ENCODE results near the gene ZG16B. TPM values are rescaled to one million over a fixed set of nuclear protein-coding genes. Genes with fewer than 3 reads are reported as not detected.

Gene ZG16B
- total and polyA plus RNA-seq, 2 of the 8 experiments (the other 6 are each of a cell fraction or from before 2014, with no cell fraction given), result 0.11 TPM; not detected in 1

GRCh38 chr16:2791174-2791573 is 38.9 kb upstream of the ZG16B start:
- no peak overlapping the region for H3K14ac ChIP-seq (ENCODE audit: insufficient read length)
- H3K4me3 ChIP-seq (ENCODE audit: extremely low read depth in 1 of 4, insufficient read depth in 2 of 4, low read depth in 3 of 4, low read length in 4 of 4), result no peak overlapping the region
- H3K27ac ChIP-seq (ENCODE audit: low read depth, low read length), result no peak overlapping the region
- TF ChIP-seq SIN3A (conservative IDR thresholded peaks at IDR 0.05 in 1 of 2, IDR thresholded peaks at IDR 0.05 in 1 of 2; ENCODE audit: low read depth in 1 of 2, low read length in 2 of 2) (no peak), CHD2 (IDR thresholded peaks at IDR 0.05; ENCODE audit: low read length) (no peak), RNF2 (IDR thresholded peaks at IDR 0.05; ENCODE audit: borderline replicate concordance, low read depth, low read length, missing control alignments, poor library complexity, severe bottlenecking) (no peak), RBBP5 (IDR thresholded peaks at IDR 0.05; ENCODE audit: borderline replicate concordance, low read depth, low read length) (no peak), JUND (IDR thresholded peaks at IDR 0.05; ENCODE audit: low read length) (no peak)
- TF ChIP-seq, protein P1, sequence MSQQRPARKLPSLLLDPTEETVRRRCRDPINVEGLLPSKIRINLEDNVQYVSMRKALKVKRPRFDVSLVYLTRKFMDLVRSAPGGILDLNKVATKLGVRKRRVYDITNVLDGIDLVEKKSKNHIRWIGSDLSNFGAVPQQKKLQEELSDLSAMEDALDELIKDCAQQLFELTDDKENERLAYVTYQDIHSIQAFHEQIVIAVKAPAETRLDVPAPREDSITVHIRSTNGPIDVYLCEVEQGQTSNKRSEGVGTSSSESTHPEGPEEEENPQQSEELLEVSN (IDR thresholded peaks at IDR 0.05), result no peak
- no peak overlapping the region for H3K23ac ChIP-seq (ENCODE audit: insufficient read length)
- H3K23me2 ChIP-seq (ENCODE audit: low read depth, low read length), result no peaks in the 10 kb centered on the region; the same call in 1 of the 2 replicates
- H3K4me1 ChIP-seq (replicated peaks in 1 of 4; ENCODE audit: control insufficient read depth in 3 of 4, insufficient read depth in 4 of 4, low read length in 3 of 4), result peaks cover 0 to 3% (median 1%) of the 10 kb centered on the region in 4 experiments; a peak in 1 of 7 replicates
- FAIRE-seq, result no peak
- no peak overlapping the region for H2BK15ac ChIP-seq (ENCODE audit: low read length)
- H3K56ac ChIP-seq (replicated peaks; ENCODE audit: insufficient read length, low read depth, low read length), result no peak overlapping the region
- no peak overlapping the region for H3K9ac ChIP-seq (replicated peaks in 1 of 4; ENCODE audit: extremely low read depth in 1 of 4, low read depth in 3 of 4, low read length in 3 of 4)
- H2AK5ac ChIP-seq (ENCODE audit: low read depth, low read length), result 0 out of 2 replicates have a peak overlapping the region, but pooled peaks have one; percentile 8
- no peaks in the 10 kb centered on the region; the same call in 1 of the 2 replicates for H3K79me1 ChIP-seq (ENCODE audit: low read depth, low read length)
- no peaks in the 10 kb centered on the region for H3K36me3 ChIP-seq (ENCODE audit: control insufficient read depth in 2 of 4, insufficient read depth in 4 of 4, low read length in 3 of 4)
- no peaks in the 10 kb centered on the region; a peak in 1 of 7 replicates for H3K27me3 ChIP-seq (replicated peaks in 1 of 4; ENCODE audit: control insufficient read depth in 3 of 4, extremely low read depth in 1 of 4, insufficient read depth in 3 of 4, low read length in 3 of 4)
- no peak overlapping the region for H3K18ac ChIP-seq (ENCODE audit: extremely low read depth, low read length)
- no peak overlapping the region for H3K4ac ChIP-seq (replicated peaks; ENCODE audit: insufficient read length, low read depth, low read length)
- no peak overlapping the region for H3K4me2 ChIP-seq (ENCODE audit: insufficient read depth in 1 of 2, low read depth in 2 of 2, low read length in 2 of 2)
- DNase-seq (ENCODE audit: low read depth in 1 of 2, low spot score in 2 of 2), result no peak
- no peak overlapping the region for H4K8ac ChIP-seq (ENCODE audit: extremely low read depth, insufficient read depth, low read length)
- ChIA-PET CTCF (ENCODE audit: partially characterized antibody) (interaction anchor here (0.7 to 1.1 kb wide), 4 partner anchors 32 to 136 kb away, joined by 3 to 4 read pairs (median 3); no protein-coding TSS in a partner anchor), POLR2A (ENCODE audit: partially characterized antibody) (interaction anchor here (1.1 to 2.6 kb wide), 5 partner anchors 13 to 270 kb away, joined by 3 to 7 read pairs (median 6); no protein-coding TSS in a partner anchor)
- no peak overlapping the region for H2BK20ac ChIP-seq (ENCODE audit: low read length)
- no peaks in the 10 kb centered on the region for H3K79me2 ChIP-seq (ENCODE audit: control insufficient read depth in 1 of 2, insufficient read depth in 2 of 2, low read length in 2 of 2)
- H2BK120ac ChIP-seq (replicated peaks; ENCODE audit: low read depth, low read length), result no peak overlapping the region
- no peak overlapping the region for H4K91ac ChIP-seq (replicated peaks; ENCODE audit: insufficient read length, low read length)
- H4K5ac ChIP-seq (ENCODE audit: insufficient read length, low read depth, low read length), result no peak overlapping the region
- WGBS, 2 experiments (ENCODE audit: extremely low coverage in 1 of 2, insufficient coverage in 1 of 2, insufficient read length in 1 of 2, insufficient replicate concordance in 2 of 2, low coverage in 1 of 2, low lambda C conversion rate in 2 of 2, missing lambda C conversion rate in 1 of 2), result 89% methylated on average over 8 of the region's 8 CpGs; no CpG with 5 or more reads in 1 of the 2 experiments
- no peak overlapping the region for H2BK12ac ChIP-seq (ENCODE audit: low read depth, low read length)
- H3K9me3 ChIP-seq (ENCODE audit: insufficient read depth in 2 of 2, low read depth in 1 of 2, low read length in 1 of 2), result no peaks in the 10 kb centered on the region
- H2AFZ ChIP-seq (ENCODE audit: low read length), result no peak overlapping the region
- no peaks in the 10 kb centered on the region for H4K20me1 ChIP-seq (replicated peaks in 1 of 2; ENCODE audit: control insufficient read depth in 1 of 2, insufficient read depth in 2 of 2, low read length in 2 of 2)
- H2BK5ac ChIP-seq (ENCODE audit: low read depth, low read length), result no peak overlapping the region

All from H1 (cell line).